Lung (tissue), 12 donors: ENCODE data around the gene ADAMTS14. TPM values are rescaled to one million over a fixed set of nuclear protein-coding genes. Genes with fewer than 3 reads are reported as not detected.
A peak's percentile ranks its signal among the peaks of the same experiment; 100 is the strongest.

ENCODE experiments used
- ATAC-seq: fragments of 200-7000 bp; cut with Tn5 transposase; one replicate; pipeline ENCODE4 v1.9.1; 2020; ENCODE audit warnings: moderate number of reproducible peaks; ENCODE audit not compliant: insufficient read depth, low FRiP score
- DNase-seq, 3 donors: peaks; one replicate each; pipeline ENCODE4 v3.0.0-alpha.2; 2013 to 2017
- H3K27ac ChIP-seq, 2 donors: one replicate each; pipeline ENCODE4 v1.5.1; 2013; ENCODE audit warnings: mild to moderate bottlenecking in 2 of 2, moderate library complexity in 2 of 2, control low read depth in 1 of 2, inconsistent platforms in 1 of 2, low read depth in 1 of 2, low read length in 1 of 2
- H3K27me3 ChIP-seq, 3 donors: one replicate each; pipeline ENCODE4 v1.5.1; 2013; ENCODE audit warnings: low read length in 2 of 3; ENCODE audit not compliant: control insufficient read depth in 3 of 3, insufficient read depth in 3 of 3
- H3K36me3 ChIP-seq, 4 donors: one replicate each; pipeline ENCODE4 v1.5.1; 2013; ENCODE audit warnings: low read length in 4 of 4, mild to moderate bottlenecking in 1 of 4, moderate library complexity in 1 of 4; ENCODE audit not compliant: control insufficient read depth in 4 of 4, insufficient read depth in 4 of 4
- H3K4me1 ChIP-seq, 5 donors: one replicate each; pipeline ENCODE4 v1.5.1; 2013; ENCODE audit warnings: low read length in 5 of 5, mild to moderate bottlenecking in 2 of 5, moderate library complexity in 1 of 5; ENCODE audit not compliant: control insufficient read depth in 5 of 5, insufficient read depth in 5 of 5
- H3K4me3 ChIP-seq: one replicate; pipeline ENCODE4 v1.5.1; 2013; ENCODE audit warnings: mild to moderate bottlenecking, control low read depth, moderate library complexity
- H3K9ac ChIP-seq, 2 donors: one replicate each; pipeline ENCODE4 v1.5.1; 2013; ENCODE audit warnings: low read length in 2 of 2, control low read depth in 1 of 2; ENCODE audit not compliant: insufficient read depth in 1 of 2
- H3K9me3 ChIP-seq, 4 donors: one replicate each; pipeline ENCODE4 v1.5.1; 2013; ENCODE audit warnings: low read length in 3 of 4, mild to moderate bottlenecking in 1 of 4, moderate library complexity in 1 of 4; ENCODE audit not compliant: control insufficient read depth in 4 of 4, insufficient read depth in 3 of 4
- WGBS, 2 donors: extraction: QIAGEN DNeasy Blood & Tissue Kit; methylation state at CpG; one replicate each; pipeline ENCODE4 v1.1.7; 2013; 5-methylcytosine and 5-hydroxymethylcytosine counted together
- polyA plus RNA-seq, 2 donors: library from polyadenylated mRNA; stranded (reverse); fragments of 200-250 nt; gene quantifications; one replicate each; pipeline ENCODE4 v1.2.1, GENCODE V29; 2013
- total RNA-seq, 2 donors: library from RNA; depleted of rRNA in 1 of 2; stranded (reverse); fragments of >200 nt in 1 of 2; gene quantifications; one replicate each; pipeline ENCODE4 v1.2.1, GENCODE V29; 2014 to 2021
- TF ChIP-seq, protein P1 (sequence below): IDR thresholded peaks from 2 replicates; pipeline ENCODE4 v1.5.1; 2012; ENCODE audit warnings: mild to moderate bottlenecking; ENCODE audit errors: control extremely low read depth, extremely low read depth
- donor health status: control.
- donor health status: control.
- donor health status: Bipolar disorder and iron deficiency.
- donor health status: healthy.
- donor health status: DM: yes; HTN: yes; CAD: no.

The ADAMTS14 gene
- total and polyA plus RNA-seq, 4 donors, result 0.47 to 3.9 (median 1.2) TPM

DNA sequence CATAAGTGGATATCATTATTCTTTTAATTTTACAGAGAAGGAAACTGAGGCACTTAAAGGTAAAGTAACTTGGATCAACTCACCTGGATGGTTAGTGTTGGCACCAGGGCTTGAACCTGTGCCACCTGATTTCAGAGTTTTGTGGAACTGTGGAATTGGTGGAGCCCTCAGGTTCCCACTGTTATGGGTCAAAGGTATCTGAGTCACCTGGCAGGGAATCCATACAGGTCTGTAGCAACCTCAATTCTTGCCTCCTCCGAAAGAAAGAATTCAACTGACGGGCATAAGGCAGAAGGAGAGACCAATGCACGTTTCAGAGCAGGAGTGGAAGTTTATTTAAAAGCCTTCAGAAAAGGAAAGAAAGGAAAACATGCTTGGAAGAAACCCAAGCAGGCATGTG is 25.2 kb upstream of the ADAMTS14 start:
- ATAC-seq (no peak), DNase-seq (no peak)
- Histone ChIP-seq H3K9me3 (peaks cover 0 to 24% (median 3%) of the 10 kb centered on the region in 4 donors), H3K9ac (no peak overlapping the region), H3K36me3 (no peaks in the 10 kb centered on the region), H3K4me3 (no peak overlapping the region), H3K27ac (no peak overlapping the region), H3K27me3 (no peaks in the 10 kb centered on the region), H3K4me1 (no peaks in the 10 kb centered on the region)
- 63 to 64% methylated on average over 3 of the region's 3 CpGs for WGBS, 2 donors
- TF ChIP-seq, protein P1, sequence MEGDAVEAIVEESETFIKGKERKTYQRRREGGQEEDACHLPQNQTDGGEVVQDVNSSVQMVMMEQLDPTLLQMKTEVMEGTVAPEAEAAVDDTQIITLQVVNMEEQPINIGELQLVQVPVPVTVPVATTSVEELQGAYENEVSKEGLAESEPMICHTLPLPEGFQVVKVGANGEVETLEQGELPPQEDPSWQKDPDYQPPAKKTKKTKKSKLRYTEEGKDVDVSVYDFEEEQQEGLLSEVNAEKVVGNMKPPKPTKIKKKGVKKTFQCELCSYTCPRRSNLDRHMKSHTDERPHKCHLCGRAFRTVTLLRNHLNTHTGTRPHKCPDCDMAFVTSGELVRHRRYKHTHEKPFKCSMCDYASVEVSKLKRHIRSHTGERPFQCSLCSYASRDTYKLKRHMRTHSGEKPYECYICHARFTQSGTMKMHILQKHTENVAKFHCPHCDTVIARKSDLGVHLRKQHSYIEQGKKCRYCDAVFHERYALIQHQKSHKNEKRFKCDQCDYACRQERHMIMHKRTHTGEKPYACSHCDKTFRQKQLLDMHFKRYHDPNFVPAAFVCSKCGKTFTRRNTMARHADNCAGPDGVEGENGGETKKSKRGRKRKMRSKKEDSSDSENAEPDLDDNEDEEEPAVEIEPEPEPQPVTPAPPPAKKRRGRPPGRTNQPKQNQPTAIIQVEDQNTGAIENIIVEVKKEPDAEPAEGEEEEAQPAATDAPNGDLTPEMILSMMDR, result no peak

DNA sequence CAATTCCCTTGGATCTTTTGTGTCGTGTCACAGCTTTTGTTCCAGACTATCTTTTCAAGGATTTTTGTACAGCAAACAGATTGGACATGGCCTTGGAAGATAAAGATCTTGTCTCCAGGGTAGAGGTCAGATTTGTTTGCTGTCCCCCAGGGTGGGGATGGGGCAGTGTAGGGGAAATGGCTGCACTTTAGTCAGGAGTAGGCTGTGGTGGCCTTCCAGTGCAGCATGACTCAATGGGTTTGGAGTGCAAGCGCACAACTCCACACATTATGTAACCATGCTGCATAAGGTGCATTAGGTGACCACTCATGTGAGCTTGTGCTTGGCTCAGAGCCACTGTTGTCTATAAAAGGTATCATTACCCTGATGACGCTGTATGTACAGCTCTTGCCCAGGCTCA is 23.9 kb upstream of the ADAMTS14 start:
- ATAC-seq, result no peak
- WGBS, 2 donors, result 86 to 97% methylated on average over 3 of the region's 3 CpGs
- Histone ChIP-seq H3K27ac (no peak overlapping the region), H3K4me3 (no peak overlapping the region), H3K9me3 (peaks cover 0 to 24% (median 3%) of the 10 kb centered on the region in 4 donors), H3K9ac (no peak overlapping the region), H3K27me3 (no peaks in the 10 kb centered on the region), H3K36me3 (no peaks in the 10 kb centered on the region), H3K4me1 (peaks cover 0 to 8% (median 6%) of the 10 kb centered on the region in 5 donors)
- TF ChIP-seq, protein P1, result no peak
- peak in 1 of 3 donors; percentile 41 for DNase-seq

DNA sequence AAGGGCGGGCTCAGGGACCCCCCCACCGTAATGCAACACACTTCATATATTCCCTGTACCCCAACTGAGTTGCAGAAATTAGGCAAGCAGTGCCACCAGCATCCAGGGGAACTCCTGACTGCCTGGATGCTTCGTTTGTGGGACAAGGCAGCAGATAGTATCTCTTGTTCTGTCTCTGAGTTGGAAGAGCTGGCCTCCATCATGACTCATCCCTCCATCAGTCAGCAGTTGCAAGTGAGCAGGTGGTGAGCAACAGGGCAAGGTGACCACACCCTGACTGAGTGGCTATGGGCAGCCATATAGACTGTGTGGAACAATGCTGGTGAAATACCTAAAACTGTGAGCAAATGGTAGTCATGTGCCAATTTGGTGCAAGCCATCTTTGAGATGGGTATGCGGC is 22.8 kb upstream of the ADAMTS14 start:
- DNase-seq (no peak), ATAC-seq (no peak)
- H3K36me3 ChIP-seq, result no peaks in the 10 kb centered on the region
- no peaks in the 10 kb centered on the region for H3K27me3 ChIP-seq
- peaks cover 0 to 14% (median 8%) of the 10 kb centered on the region in 5 donors for H3K4me1 ChIP-seq
- H3K9me3 ChIP-seq, result peaks cover 0 to 24% (median 3%) of the 10 kb centered on the region in 4 donors
- TF ChIP-seq, protein P1, result no peak
- no peak overlapping the region for H3K4me3 ChIP-seq
- no peak overlapping the region for H3K27ac ChIP-seq
- H3K9ac ChIP-seq, result no peak overlapping the region
- 67 to 80% methylated on average over 4 of the region's 4 CpGs for WGBS, 2 donors

DNA sequence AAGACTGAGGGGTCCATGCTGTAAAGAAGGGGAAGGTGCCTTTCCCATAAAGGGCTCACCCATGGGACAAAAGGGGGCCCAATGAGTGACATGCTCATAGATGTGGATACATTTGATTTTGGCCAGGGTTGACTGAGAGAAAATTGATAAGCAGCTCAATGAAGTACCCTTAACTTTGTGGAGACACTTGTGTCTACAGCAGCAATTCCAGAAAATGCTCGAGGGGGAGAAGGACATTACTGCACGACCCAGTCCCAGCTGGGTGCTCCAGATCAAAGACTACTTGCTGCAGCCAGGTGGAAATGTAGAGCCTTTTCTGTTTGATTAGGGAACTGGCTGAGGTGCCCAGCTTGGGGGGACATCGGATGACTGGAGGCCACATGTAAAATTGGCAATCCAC is 22.2 kb upstream of the ADAMTS14 start:
- Histone ChIP-seq H3K4me3 (no peak overlapping the region), H3K27ac (no peak overlapping the region), H3K27me3 (no peaks in the 10 kb centered on the region), H3K4me1 (peaks cover 0 to 14% (median 8%) of the 10 kb centered on the region in 5 donors), H3K36me3 (no peaks in the 10 kb centered on the region), H3K9me3 (peaks cover 0 to 24% (median 3%) of the 10 kb centered on the region in 4 donors), H3K9ac (no peak overlapping the region)
- DNase-seq (no peak), ATAC-seq (no peak)
- WGBS, 2 donors, result 75 to 79% methylated on average over 3 of the region's 3 CpGs
- TF ChIP-seq, protein P1, result no peak
